ENCODE data around the gene NEU3.

The NEU3 gene

GRCh38 chr11:75063741-75064314 lies 75.1 kb downstream of the NEU3 start:
- DNase-seq (ENCODE audit: low spot score) = no peak

DNA sequence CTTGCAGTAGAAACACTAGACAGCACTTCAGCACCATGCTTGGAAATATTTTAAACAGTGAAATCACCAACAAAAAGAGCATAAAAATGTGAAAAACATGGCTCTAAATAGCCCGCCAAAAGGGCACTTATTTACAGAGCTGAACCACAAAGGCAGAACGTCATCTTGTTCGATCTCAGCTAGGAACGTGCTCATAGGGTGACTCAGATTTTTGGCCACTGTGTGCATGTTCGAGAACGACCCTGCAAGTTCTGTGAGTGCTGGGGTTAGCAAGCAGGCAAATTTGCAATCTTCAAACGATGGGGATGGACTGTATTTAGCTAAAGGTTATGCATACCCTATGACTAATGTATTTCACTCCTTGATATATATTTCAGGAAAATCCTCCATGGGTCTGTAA lies 77.3 kb downstream of the NEU3 start:
- no peak for DNase-seq (ENCODE audit: low spot score)
